K562 (cell line): ENCODE measurements around the gene KCNK3. TPM values are rescaled to one million over a fixed set of nuclear protein-coding genes. Genes with fewer than 3 reads are reported as not detected.

ENCODE experiments used
- ARID3B ChIP-seq: fragments of 250-450 bp; sonication (Bioruptor Pico); IDR thresholded peaks from 2 replicates; pipeline ENCODE4 v1.4.0; 2020; ENCODE audit warnings: borderline replicate concordance
- CBX3 ChIP-seq, 2 experiments: IDR thresholded peaks; 1 replicate in 1 of 2; 2 replicates in 1 of 2; pipeline ENCODE4 v1.6.1; 2012; ENCODE audit warnings: inconsistent platforms in 2 of 2, low read length in 2 of 2, borderline replicate concordance in 1 of 2, control low read depth in 1 of 2
- CHAMP1 ChIP-seq: fragments of 450-650 bp; IDR thresholded peaks from 2 replicates; pipeline ENCODE4 v1.6.1; 2016; ENCODE audit warnings: mild to moderate bottlenecking
- DMBX1 ChIP-seq: fragments of 250-450 bp; sonication (Bioruptor Pico); IDR thresholded peaks from 2 replicates; pipeline ENCODE4 v1.8.0; 2022; ENCODE audit warnings: inconsistent platforms, mild to moderate bottlenecking, moderate library complexity, borderline replicate concordance
- FOXA3 ChIP-seq, 2 experiments: fragments of 450-650 bp in 1 of 2; sonication (generic) in 1 of 2; formaldehyde crosslinking; IDR thresholded peaks in 1 of 2; conservative IDR thresholded peaks in 1 of 2; 2 replicates each; pipeline versions ENCODE4 v1.4.0 to v1.8.0; 2020 to 2022; ENCODE audit warnings: mild to moderate bottlenecking in 2 of 2, missing genetic modification reagents in 1 of 2
- FOXK2 ChIP-seq, 2 experiments: fragments of 450-650 bp; IDR thresholded peaks in 1 of 2; conservative IDR thresholded peaks in 1 of 2; 2 replicates each; pipeline ENCODE4 v1.6.1; 2016; ENCODE audit warnings: low read depth in 2 of 2, mild to moderate bottlenecking in 1 of 2
- L3MBTL2 ChIP-seq: fragments of 450-650 bp; IDR thresholded peaks from 2 replicates; pipeline ENCODE4 v1.6.1; 2016; ENCODE audit warnings: mild to moderate bottlenecking, moderate library complexity
- MCM2 ChIP-seq: fragments of 450-650 bp; IDR thresholded peaks from 2 replicates; pipeline ENCODE4 v1.6.1; 2017; ENCODE audit warnings: low read depth, mild to moderate bottlenecking
- MTA2 ChIP-seq: fragments of 450-650 bp; IDR thresholded peaks from 2 replicates; pipeline ENCODE4 v1.6.1; 2016; ENCODE audit warnings: low read depth
- NONO ChIP-seq, 2 experiments: fragments of 200-400 bp in 1 of 2; fragments of 450-650 bp in 1 of 2; formaldehyde crosslinking in 1 of 2; IDR thresholded peaks; 2 replicates each; pipeline ENCODE4 v1.6.1; 2017; ENCODE audit warnings: low read depth in 2 of 2, mild to moderate bottlenecking in 2 of 2, moderate library complexity in 2 of 2, low read length in 1 of 2
- U2AF1 ChIP-seq: fragments of 200-400 bp; formaldehyde crosslinking; optimal IDR thresholded peaks from 2 replicates; pipeline ENCODE3; 2017; ENCODE audit warnings: mild to moderate bottlenecking, low read depth, low read length, moderate library complexity
- ZFP91 ChIP-seq: sonication (generic); formaldehyde crosslinking; IDR thresholded peaks from 2 replicates; pipeline ENCODE4 v1.8.0; 2022; ENCODE audit warnings: mild to moderate bottlenecking, missing genetic modification reagents
- ZNF584 ChIP-seq: fragments of 200-800 bp; sonication (Bioruptor generic); IDR thresholded peaks from 2 replicates; pipeline ENCODE4 v1.6.1; 2016; ENCODE audit warnings: low read depth, mild to moderate bottlenecking, missing genetic modification characterization, missing compliant biosample characterization
- polyA plus RNA-seq, 8 experiments: library from polyadenylated mRNA; depleted of rRNA in 4 of 8; stranded (reverse) in 5 of 8; unstranded in 3 of 8; fragments of >200 nt; fragmentation: Nextera tagmentation in 2 of 8; fragmentation: Illumina TruSeq in 1 of 8; extraction: Ambion mirVana in 2 of 8; extraction: Trizol in 1 of 8; gene quantifications; 2 replicates each; pipeline versions ENCODE4 v1.2.1 to v1.2.3, GENCODE V29; 2011 to 2014; ENCODE audit warnings: inconsistent platforms in 1 of 8, missing spikeins in 1 of 8
- total RNA-seq, 7 experiments: library from RNA; depleted of rRNA in 6 of 7; stranded (reverse); fragments of >200 nt in 6 of 7; fragmentation: Illumina TruSeq in 2 of 7; extraction: Trizol in 2 of 7; gene quantifications; 2 replicates each; pipeline versions ENCODE4 v1.2.1 to v1.2.3, GENCODE V29; 2011 to 2021; ENCODE audit warnings: low replicate concordance in 1 of 7
- TF ChIP-seq, protein P1 (sequence below): fragments of 200-800 bp; sonication (Bioruptor generic); IDR thresholded peaks from 2 replicates; pipeline ENCODE4 v1.6.1; 2017; ENCODE audit warnings: missing genetic modification characterization, missing compliant biosample characterization
- TF ChIP-seq, protein P2 (sequence below): fragments of 250-450 bp; sonication (Bioruptor Pico); IDR thresholded peaks from 2 replicates; pipeline ENCODE4 v1.4.0; 2020; ENCODE audit warnings: mild to moderate bottlenecking, moderate library complexity, borderline replicate concordance

KCNK3 gene
- total and polyA plus RNA-seq, 9 of the 15 experiments (the other 6 are each of a cell fraction or from before 2014, with no cell fraction given), result 0.01 to 0.20 (median 0.07) TPM; not detected in 5

DNA sequence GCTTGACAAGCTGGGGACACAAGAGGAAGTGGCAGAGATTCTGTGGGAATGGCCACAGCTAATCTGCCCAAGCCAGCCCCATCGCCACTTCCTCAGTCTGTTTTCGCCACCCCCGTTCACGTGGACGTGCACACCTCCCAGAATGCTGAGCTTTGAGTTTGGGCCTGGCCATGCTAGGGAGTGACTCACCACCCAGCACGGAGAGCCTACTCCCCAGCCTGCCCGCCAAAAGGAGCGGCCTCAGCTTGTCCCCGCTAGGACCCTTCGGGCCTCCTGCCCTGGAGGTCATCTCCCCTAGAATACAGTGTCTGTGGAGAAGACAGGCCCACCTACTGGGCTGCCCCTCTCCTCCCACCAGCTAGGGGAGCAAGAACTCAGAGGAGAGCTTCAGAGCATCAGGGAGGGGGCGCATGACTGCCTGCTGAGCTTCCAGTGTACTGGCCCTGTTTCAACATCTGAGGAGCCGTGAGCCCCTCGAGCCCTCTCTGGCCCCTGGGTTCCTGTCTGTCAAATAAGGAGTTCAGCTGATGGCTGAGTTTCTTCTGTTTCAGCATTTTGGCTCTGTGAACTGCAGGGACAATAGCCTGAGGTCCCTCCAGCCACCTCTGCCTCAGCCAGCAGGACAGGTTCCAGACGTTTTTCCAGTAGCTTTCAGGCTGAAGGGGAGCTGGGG lies 76.7 kb downstream of the KCNK3 start (continued):
- TF ChIP-seq CHAMP1, result 0 out of 2 replicates have a peak, but pooled peaks have one; percentile 32
- peak; percentile 86 for TF ChIP-seq ZNF584 (CRISPR knock-in tag)
- peak in 1 of 2 experiments; percentile 87; a peak in 1 of 3 replicates for TF ChIP-seq CBX3 (IDR thresholded peaks at IDR 0.05; ENCODE audit: borderline replicate concordance in 1 of 2, low read length in 2 of 2)
- TF ChIP-seq MTA2, result peak; percentile 67
- peak; percentile 95 for TF ChIP-seq DMBX1 (CRISPR knock-in tag)
- TF ChIP-seq FOXA3 (CRISPR knock-in tag; conservative IDR thresholded peaks at IDR 0.05 in 1 of 2, IDR thresholded peaks at IDR 0.05 in 1 of 2), result 0 out of 4 replicates have a peak, but pooled peaks of 1 of the 2 experiments have one; percentile 62
- no peak for TF ChIP-seq MCM2
- peak; percentile 45 to 51; a peak in 3 of 4 replicates for TF ChIP-seq FOXK2 (conservative IDR thresholded peaks at IDR 0.05 in 1 of 2, IDR thresholded peaks at IDR 0.05 in 1 of 2; ENCODE audit: low read depth in 2 of 2)
- TF ChIP-seq, protein P1, sequence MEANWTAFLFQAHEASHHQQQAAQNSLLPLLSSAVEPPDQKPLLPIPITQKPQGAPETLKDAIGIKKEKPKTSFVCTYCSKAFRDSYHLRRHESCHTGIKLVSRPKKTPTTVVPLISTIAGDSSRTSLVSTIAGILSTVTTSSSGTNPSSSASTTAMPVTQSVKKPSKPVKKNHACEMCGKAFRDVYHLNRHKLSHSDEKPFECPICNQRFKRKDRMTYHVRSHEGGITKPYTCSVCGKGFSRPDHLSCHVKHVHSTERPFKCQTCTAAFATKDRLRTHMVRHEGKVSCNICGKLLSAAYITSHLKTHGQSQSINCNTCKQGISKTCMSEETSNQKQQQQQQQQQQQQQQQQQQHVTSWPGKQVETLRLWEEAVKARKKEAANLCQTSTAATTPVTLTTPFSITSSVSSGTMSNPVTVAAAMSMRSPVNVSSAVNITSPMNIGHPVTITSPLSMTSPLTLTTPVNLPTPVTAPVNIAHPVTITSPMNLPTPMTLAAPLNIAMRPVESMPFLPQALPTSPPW (CRISPR knock-in tag), result peak; percentile 68
- TF ChIP-seq ARID3B (CRISPR knock-in tag), result no peak
- TF ChIP-seq, protein P2, sequence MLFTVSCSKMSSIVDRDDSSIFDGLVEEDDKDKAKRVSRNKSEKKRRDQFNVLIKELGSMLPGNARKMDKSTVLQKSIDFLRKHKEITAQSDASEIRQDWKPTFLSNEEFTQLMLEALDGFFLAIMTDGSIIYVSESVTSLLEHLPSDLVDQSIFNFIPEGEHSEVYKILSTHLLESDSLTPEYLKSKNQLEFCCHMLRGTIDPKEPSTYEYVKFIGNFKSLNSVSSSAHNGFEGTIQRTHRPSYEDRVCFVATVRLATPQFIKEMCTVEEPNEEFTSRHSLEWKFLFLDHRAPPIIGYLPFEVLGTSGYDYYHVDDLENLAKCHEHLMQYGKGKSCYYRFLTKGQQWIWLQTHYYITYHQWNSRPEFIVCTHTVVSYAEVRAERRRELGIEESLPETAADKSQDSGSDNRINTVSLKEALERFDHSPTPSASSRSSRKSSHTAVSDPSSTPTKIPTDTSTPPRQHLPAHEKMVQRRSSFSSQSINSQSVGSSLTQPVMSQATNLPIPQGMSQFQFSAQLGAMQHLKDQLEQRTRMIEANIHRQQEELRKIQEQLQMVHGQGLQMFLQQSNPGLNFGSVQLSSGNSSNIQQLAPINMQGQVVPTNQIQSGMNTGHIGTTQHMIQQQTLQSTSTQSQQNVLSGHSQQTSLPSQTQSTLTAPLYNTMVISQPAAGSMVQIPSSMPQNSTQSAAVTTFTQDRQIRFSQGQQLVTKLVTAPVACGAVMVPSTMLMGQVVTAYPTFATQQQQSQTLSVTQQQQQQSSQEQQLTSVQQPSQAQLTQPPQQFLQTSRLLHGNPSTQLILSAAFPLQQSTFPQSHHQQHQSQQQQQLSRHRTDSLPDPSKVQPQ (CRISPR knock-in tag), result peak; percentile 95
- TF ChIP-seq ZFP91 (CRISPR knock-in tag), result peak; percentile 58; the same call in 1 of the 2 replicates
- peak in 1 of 2 experiments; percentile 81; a peak in 1 of 4 replicates for TF ChIP-seq NONO (IDR thresholded peaks at IDR 0.05; ENCODE audit: low read depth in 2 of 2, low read length in 1 of 2)
- peak; percentile 96 for TF ChIP-seq L3MBTL2
- TF ChIP-seq U2AF1, result no peak
